GM19455 (cell line): ENCODE data around the gene ERC1.
"Not testable (repeated sequence)": the region's sequence is repeated elsewhere in the genome, so short reads cannot be mapped to it uniquely, and the experiment has no call there.

Experiments
- ATAC-seq: cut with Tn5 transposase; IDR thresholded peaks from one replicate; pipeline ENCODE4 v1.9.1; 2021; ENCODE audit not compliant: unreplicated experiment

ERC1 gene

GRCh38 chr12:1117371-1117770, 126.3 kb downstream of the ERC1 start:
- ATAC-seq: no peak

GRCh38 chr12:1117970-1118563, 127.0 kb downstream of the ERC1 start:
- ATAC-seq: no peak

GRCh38 chr12:1122786-1123185, 131.8 kb downstream of the ERC1 start:
- ATAC-seq: no peak

- ATAC-seq: no peak
Measured at GRCh38 chr12:1126091-1126490, 135.1 kb downstream of the ERC1 start.

- no peak for ATAC-seq
Measured at GRCh38 chr12:1127021-1127420, 136.0 kb downstream of the ERC1 start.

GRCh38 chr12:1130164-1130563, 139.1 kb downstream of the ERC1 start:
- ATAC-seq: no peak

- ATAC-seq: no peak
Measured at GRCh38 chr12:1130571-1130970, 139.5 kb downstream of the ERC1 start.

- ATAC-seq: no peak
Measured at GRCh38 chr12:1131811-1132224, 140.8 kb downstream of the ERC1 start.

- no peak for ATAC-seq
Measured at GRCh38 chr12:1132311-1132710, 141.3 kb downstream of the ERC1 start.

- ATAC-seq: no peak
Measured at GRCh38 chr12:1138691-1139090, 147.7 kb downstream of the ERC1 start.

GRCh38 chr12:1146758-1147157, 155.7 kb downstream of the ERC1 start:
- not testable (repeated sequence) for ATAC-seq

- no peak for ATAC-seq
Measured at GRCh38 chr12:1147821-1148220, 156.8 kb downstream of the ERC1 start.

- no peak for ATAC-seq
Measured at GRCh38 chr12:1157046-1157445, 166.0 kb downstream of the ERC1 start.

GRCh38 chr12:1161197-1161596, 170.2 kb downstream of the ERC1 start:
- no peak for ATAC-seq

- no peak for ATAC-seq
Measured at GRCh38 chr12:1162081-1162760, 171.2 kb downstream of the ERC1 start.

- no peak for ATAC-seq
Measured at GRCh38 chr12:1167784-1168183, 176.8 kb downstream of the ERC1 start.

GRCh38 chr12:1170411-1170810, 179.4 kb downstream of the ERC1 start:
- no peak for ATAC-seq

GRCh38 chr12:1171657-1172408, 180.8 kb downstream of the ERC1 start:
- ATAC-seq: no peak

GRCh38 chr12:1173781-1174617, 183.0 kb downstream of the ERC1 start:
- ATAC-seq: no peak

- ATAC-seq: no peak
Measured at GRCh38 chr12:1174659-1175058, 183.6 kb downstream of the ERC1 start.

- ATAC-seq: no peak
Measured at GRCh38 chr12:1176191-1176590, 185.2 kb downstream of the ERC1 start.
